GM19328 (cell line): ENCODE measurements around the gene ICA1L.

ENCODE experiments used
- ATAC-seq: cut with Tn5 transposase; IDR thresholded peaks from one replicate; pipeline ENCODE4 v1.9.1; 2021; ENCODE audit warnings: mild to moderate bottlenecking, moderate library complexity; ENCODE audit not compliant: unreplicated experiment

ICA1L gene

GRCh38 chr2:202790676-202791075, 80.9 kb downstream of the ICA1L start:
- ATAC-seq = no peak

- no peak for ATAC-seq
These were observed 84.7 kb downstream of the ICA1L start for GRCh38 chr2:202786842-202787241.

GRCh38 chr2:202782940-202783558, 88.5 kb downstream of the ICA1L start:
- no peak for ATAC-seq

GRCh38 chr2:202780514-202781021, 91.0 kb downstream of the ICA1L start:
- ATAC-seq = peak; percentile 80

GRCh38 chr2:202778217-202778616, 93.3 kb downstream of the ICA1L start:
- ATAC-seq = no peak

GRCh38 chr2:202774104-202774503, 97.5 kb downstream of the ICA1L start:
- no peak for ATAC-seq

- ATAC-seq = no peak
These were observed 98.1 kb downstream of the ICA1L start for GRCh38 chr2:202773301-202773973.

- no peak for ATAC-seq
These were observed 99.7 kb downstream of the ICA1L start for GRCh38 chr2:202771741-202772460.

GRCh38 chr2:202771336-202771735, 100.2 kb downstream of the ICA1L start:
- no peak for ATAC-seq

- ATAC-seq = no peak
These were observed 102.4 kb downstream of the ICA1L start for GRCh38 chr2:202769201-202769600.

- no peak for ATAC-seq
These were observed 103.3 kb downstream of the ICA1L start for GRCh38 chr2:202768273-202768672.

GRCh38 chr2:202765436-202765835, 106.1 kb downstream of the ICA1L start:
- no peak for ATAC-seq

- no peak for ATAC-seq
These were observed 106.6 kb downstream of the ICA1L start for GRCh38 chr2:202764991-202765390.

GRCh38 chr2:202763916-202764315, 107.7 kb downstream of the ICA1L start:
- ATAC-seq = no peak

- ATAC-seq = no peak
These were observed 109.0 kb downstream of the ICA1L start for GRCh38 chr2:202762556-202762955.

GRCh38 chr2:202760848-202761247, 110.7 kb downstream of the ICA1L start:
- ATAC-seq = no peak

- ATAC-seq = no peak
These were observed 113.0 kb downstream of the ICA1L start for GRCh38 chr2:202758604-202759003.

GRCh38 chr2:202758128-202758527, 113.4 kb downstream of the ICA1L start:
- no peak for ATAC-seq

GRCh38 chr2:202757339-202757738, 114.2 kb downstream of the ICA1L start:
- ATAC-seq = no peak

GRCh38 chr2:202756598-202756997, 115.0 kb downstream of the ICA1L start:
- no peak for ATAC-seq

- no peak for ATAC-seq
These were observed 116.6 kb downstream of the ICA1L start for GRCh38 chr2:202754936-202755335.

GRCh38 chr2:202752071-202752470, 119.5 kb downstream of the ICA1L start:
- no peak for ATAC-seq
